Activated T-cell treated with anti-CD3 and anti-CD28 coated beads for 48 hours (primary cell): ENCODE results near the gene ARF1.
"Not testable (repeated sequence)": the region's sequence is repeated elsewhere in the genome, so short reads cannot be mapped to it uniquely, and the experiment has no call there.

ENCODE experiments used
- DNase-seq: peaks from one replicate; pipeline ENCODE4 v3.0.0-alpha.2; 2020; ENCODE audit warnings: low read depth

ARF1 gene

GRCh38 chr1:228102791-228103620, 20.5 kb downstream of the ARF1 start, which contains the start of gene C1orf35:
Gene C1orf35, minus strand, starts transcription at chr1:228103325. Its CDS starts 98 bp downstream, at chr1:228103227.
- DNase-seq: peak; percentile 93

DNA sequence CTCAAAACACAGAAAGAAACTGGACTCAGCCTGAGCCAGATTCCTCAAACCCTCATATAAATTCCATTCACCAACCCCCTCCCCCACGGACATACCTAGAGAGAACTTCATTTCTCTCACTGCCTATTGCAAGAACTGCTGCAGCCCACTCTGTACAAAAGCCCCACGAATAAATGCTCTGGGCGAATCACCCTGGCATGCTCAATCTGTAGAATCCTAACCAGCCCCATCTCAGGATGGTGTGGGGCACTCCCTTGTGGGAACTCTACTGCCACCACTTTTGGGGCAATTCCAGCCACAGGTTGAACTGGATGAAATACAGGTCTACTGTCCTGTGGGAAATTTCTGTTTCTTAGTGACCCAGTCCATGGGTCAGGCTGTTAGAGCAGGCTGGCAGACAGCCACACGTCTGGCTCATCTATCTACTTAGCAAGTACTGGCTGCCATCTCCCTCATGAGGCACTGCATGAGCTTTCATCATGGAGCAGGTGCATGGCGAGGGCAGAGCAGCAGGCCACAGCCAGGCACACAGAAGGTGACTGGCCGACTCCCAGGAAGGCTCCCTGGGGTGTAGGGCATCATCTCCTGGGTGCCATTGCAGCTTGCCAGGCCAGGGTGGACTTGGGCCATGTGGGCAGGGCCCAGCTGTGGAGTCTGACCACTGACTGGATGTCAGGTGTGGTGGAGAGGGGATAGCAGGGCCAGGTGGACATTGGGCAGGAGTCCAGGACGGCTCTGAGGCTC, 22.2 kb downstream of the ARF1 start:
- no peak for DNase-seq

- no peak for DNase-seq
Observed at GRCh38 chr1:228105270-228105995, 22.9 kb downstream of the ARF1 start.

DNA sequence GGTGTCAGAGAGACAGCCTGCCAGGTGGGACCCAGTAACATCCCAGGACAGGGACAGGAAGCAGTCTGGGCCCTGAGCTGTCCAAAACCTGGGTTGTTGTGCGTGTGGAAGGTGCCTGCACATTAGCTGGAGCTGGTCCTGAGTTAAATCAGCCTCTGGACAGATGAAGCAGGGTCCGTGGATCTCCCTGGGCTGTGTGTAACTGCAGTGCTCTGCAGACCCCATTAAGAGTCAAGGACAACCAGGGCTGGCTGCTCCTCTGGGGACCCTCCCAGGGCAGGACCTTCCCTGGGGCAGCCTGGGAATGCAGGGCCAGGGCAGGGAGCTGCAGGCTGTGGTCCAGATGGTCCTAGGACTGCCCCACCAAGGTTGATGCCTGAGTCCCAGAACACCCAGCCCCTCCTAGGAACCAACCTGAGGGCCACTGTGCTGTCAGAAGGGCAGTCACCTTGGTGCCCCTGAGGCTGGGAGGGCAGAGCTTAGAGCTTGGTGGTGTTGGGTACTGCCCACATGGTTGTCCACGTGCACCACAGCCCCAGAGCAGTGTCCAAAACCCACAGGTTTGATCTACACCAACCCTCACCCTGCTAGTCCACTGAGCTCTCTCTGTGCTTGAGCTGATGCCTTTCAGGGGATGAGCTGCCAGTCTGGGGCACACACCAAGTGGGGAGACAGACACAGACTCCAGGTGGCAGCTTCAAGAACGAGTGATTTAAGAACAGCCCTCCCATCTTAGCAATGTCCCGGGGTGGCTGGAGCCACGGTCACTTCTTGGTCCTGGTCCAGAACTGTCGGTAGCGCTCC, 23.7 kb downstream of the ARF1 start:
- no peak for DNase-seq

DNA sequence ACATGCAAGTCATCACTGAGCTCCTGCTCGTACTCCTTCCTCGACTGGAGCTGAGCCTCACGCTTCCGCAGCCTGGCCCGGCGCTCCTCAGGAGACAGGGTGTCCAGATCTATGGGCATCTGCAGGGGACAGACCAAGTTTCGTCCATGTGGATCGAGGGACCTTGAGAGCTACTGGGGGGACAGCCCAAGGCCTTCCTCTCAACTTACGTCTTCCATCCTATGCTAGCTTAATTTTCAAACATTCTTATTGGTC, 24.2 kb downstream of the ARF1 start:
- DNase-seq: no peak

GRCh38 chr1:228107636-228108035, 25.1 kb downstream of the ARF1 start:
- no peak for DNase-seq

GRCh38 chr1:228108055-228108690, 25.7 kb downstream of the ARF1 start:
- DNase-seq: no peak

GRCh38 chr1:228108742-228109072, 26.2 kb downstream of the ARF1 start:
- DNase-seq: no peak

GRCh38 chr1:228109073-228109961, 26.8 kb downstream of the ARF1 start, which contains the start of gene MRPL55:
Gene MRPL55, minus strand, starts transcription at chr1:228109299. Its CDS starts 1,039 bp downstream, at chr1:228108260.
- peak; percentile 99 for DNase-seq

- DNase-seq: no peak
Observed at GRCh38 chr1:228109962-228110488, 27.5 kb downstream of the ARF1 start.

- no peak for DNase-seq
Observed at GRCh38 chr1:228110556-228110955, 28.0 kb downstream of the ARF1 start.

DNA sequence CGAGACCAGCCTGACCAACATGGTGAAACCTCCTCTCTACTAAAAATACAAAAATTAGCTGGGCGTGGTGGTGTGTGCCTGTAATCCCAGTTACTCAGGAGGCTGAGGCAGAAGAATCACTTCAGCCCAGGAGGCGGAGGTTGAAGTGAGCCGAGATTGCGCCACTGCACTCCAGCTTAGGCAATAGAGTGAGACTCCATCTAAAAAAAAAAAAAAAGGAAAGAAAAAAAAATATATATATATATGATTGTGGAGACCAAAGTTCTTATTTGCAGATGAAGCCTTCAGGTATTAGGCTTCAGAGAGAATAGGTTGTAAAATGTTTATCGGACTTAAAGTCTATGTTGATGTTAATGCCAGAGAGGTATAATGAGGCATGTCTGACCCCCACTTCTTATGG, 28.8 kb downstream of the ARF1 start:
- not testable (repeated sequence) for DNase-seq

GRCh38 chr1:228112167-228112566, 29.7 kb downstream of the ARF1 start:
- no peak for DNase-seq

GRCh38 chr1:228112617-228113016, 30.1 kb downstream of the ARF1 start:
- no peak for DNase-seq

- no peak for DNase-seq
Observed at GRCh38 chr1:228114827-228115226, 32.3 kb downstream of the ARF1 start.

DNA sequence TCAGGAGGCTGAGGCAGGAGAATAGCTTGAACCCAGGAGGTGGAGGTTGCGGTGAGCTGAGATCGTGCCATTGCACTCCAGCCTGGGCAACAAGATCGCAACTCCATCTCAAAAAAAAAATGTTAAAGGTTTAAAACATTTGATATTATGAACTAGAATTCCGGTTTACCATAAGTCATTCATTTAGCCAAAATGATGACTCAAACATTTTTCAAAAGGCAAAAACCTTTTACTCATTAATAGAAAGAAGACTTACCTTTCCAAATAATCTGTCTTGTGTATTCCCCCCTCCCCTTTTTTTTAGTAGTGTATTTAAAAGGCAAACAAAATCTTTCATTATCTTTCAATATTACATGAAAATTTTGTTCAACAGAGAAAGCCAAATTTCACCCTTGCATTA, 34.8 kb downstream of the ARF1 start:
- no peak for DNase-seq

DNA sequence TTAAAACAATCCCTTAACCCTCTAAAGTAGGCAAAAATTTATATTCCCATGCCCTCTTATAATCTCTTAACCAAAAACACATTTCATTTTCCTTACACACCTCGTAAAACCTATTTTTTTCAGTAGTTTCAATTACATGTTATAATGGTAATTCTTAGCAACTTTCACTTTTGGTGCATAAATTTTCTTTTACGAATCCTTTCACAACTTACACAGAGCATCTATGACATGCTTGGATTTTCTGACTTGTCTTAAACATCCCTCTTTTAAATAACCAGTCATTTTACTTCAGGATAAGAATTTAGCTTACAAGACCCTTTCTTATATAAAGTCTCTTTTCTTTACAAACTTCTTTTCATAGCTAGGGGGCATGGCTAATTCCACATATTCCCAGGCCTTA, 35.5 kb downstream of the ARF1 start:
- no peak for DNase-seq

DNA sequence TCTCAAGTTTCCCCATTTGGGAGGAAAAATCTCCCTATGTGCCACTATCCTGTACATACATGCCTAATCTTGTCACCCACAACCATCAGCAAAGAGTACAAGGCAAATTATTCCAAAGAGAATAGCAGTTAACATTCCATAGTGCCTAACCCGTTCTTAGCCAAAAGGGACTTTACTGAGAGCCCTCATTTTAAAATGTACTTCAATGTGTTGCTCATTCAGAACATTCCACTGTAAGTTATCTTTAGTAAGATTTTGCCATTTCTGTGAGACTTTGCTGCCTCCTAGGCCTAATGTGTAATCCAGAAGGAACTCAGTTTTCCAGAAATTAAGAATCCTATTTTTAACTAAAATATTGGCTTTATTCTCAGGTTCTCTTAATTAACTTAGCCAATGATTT, 37.8 kb downstream of the ARF1 start:
- DNase-seq: no peak

DNA sequence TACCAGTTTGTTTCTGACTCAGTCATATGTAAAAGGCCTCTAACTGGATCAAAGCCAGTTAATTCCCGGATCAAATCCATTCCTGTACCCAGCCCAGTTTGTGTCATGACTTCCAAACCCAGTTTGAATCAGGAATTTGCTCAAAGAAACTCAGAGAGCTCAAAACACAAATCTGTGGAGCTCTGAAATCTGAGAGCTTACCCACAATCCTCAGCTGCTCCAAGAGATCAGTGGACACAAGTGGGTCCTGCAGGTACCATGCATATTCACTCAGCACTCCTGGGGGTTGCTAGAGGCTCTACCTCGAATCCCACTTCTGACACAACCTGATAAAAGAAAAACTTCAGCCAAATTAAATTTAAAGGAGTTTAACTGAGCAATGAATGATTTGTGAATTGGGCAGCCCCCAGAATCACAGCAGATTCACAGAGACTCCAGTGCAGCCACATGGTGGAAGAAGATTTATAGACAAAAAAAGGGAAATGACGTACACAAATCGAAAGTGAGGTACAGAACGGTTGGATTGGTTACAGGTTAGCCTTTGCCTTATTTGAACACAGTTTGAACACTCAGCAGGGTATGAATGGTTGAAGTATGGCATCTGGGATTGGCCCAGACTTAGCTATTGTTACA, 38.5 kb downstream of the ARF1 start:
- DNase-seq: no peak

GRCh38 chr1:228122921-228123441, 40.5 kb downstream of the ARF1 start:
- no peak for DNase-seq
